Liver (tissue), 9 donors: Measurements from ENCODE around the gene TGM3. TPM values are rescaled to one million over a fixed set of nuclear protein-coding genes. Genes with fewer than 3 reads are reported as not detected.

Experiments used
- DNase-seq: peaks from one replicate; pipeline ENCODE4 v3.0.0-alpha.2; 2017; ENCODE audit warnings: low spot score
- H3K27ac ChIP-seq, 2 donors: one replicate each; pipeline ENCODE4 v1.7.0; 2013; ENCODE audit warnings: inconsistent platforms in 2 of 2, low read length in 2 of 2, control low read depth in 1 of 2, low read depth in 1 of 2, mild to moderate bottlenecking in 1 of 2
- H3K27me3 ChIP-seq, 4 donors: one replicate each; pipeline versions ENCODE4 v1.6.1 to v1.7.0; 2013; ENCODE audit warnings: low read length in 3 of 4, inconsistent platforms in 1 of 4, mild to moderate bottlenecking in 1 of 4, moderate library complexity in 1 of 4; ENCODE audit not compliant: control insufficient read depth in 4 of 4, insufficient read depth in 4 of 4
- H3K36me3 ChIP-seq, 4 donors: one replicate each; pipeline versions ENCODE4 v1.6.1 to v1.7.0; 2013; ENCODE audit warnings: low read length in 3 of 4, mild to moderate bottlenecking in 3 of 4, low read depth in 1 of 4, moderate library complexity in 1 of 4; ENCODE audit not compliant: control insufficient read depth in 4 of 4, insufficient read depth in 3 of 4
- H3K4me1 ChIP-seq, 4 donors: one replicate each; pipeline versions ENCODE4 v1.6.1 to v1.7.0; 2013; ENCODE audit warnings: low read length in 3 of 4, mild to moderate bottlenecking in 3 of 4, moderate library complexity in 1 of 4; ENCODE audit not compliant: control insufficient read depth in 4 of 4, insufficient read depth in 4 of 4
- H3K4me3 ChIP-seq, 3 donors: one replicate each; pipeline versions ENCODE4 v1.6.1 to v1.7.0; 2013; ENCODE audit warnings: low read length in 3 of 3, control low read depth in 1 of 3, low read depth in 1 of 3, mild to moderate bottlenecking in 1 of 3
- H3K9ac ChIP-seq, 2 donors: one replicate each; pipeline ENCODE4 v1.7.0; 2013; ENCODE audit warnings: low read length in 2 of 2, mild to moderate bottlenecking in 2 of 2, moderate library complexity in 2 of 2, control low read depth in 1 of 2, low read depth in 1 of 2
- H3K9me3 ChIP-seq, 4 donors: one replicate each; pipeline versions ENCODE4 v1.6.1 to v1.7.0; 2013; ENCODE audit warnings: low read length in 3 of 4; ENCODE audit not compliant: control insufficient read depth in 4 of 4
- CTCF ChIP-seq: fragments of 150-350 bp; IDR thresholded peaks from 2 replicates; pipeline ENCODE4 v1.5.1; 2017; ENCODE audit warnings: improper control_type of control experiment, low read depth, low read length; ENCODE audit not compliant: missing input control
- EGR1 ChIP-seq, 2 donors: IDR thresholded peaks; 2 replicates each; pipeline ENCODE4 v1.6.1; 2016 to 2018; ENCODE audit warnings: antibody characterized with exemption in 2 of 2, low read depth in 2 of 2
- FOXA2 ChIP-seq: IDR thresholded peaks from 2 replicates; pipeline ENCODE4 v1.6.1; 2016; ENCODE audit warnings: antibody characterized with exemption
- HNF4A ChIP-seq, 2 donors: conservative IDR thresholded peaks; 2 replicates each; pipeline ENCODE4 v1.6.1; 2016; ENCODE audit warnings: antibody characterized with exemption in 2 of 2, mild to moderate bottlenecking in 2 of 2
- HNF4G ChIP-seq: IDR thresholded peaks from 2 replicates; pipeline ENCODE4 v1.6.1; 2016; ENCODE audit warnings: antibody characterized with exemption
- JUND ChIP-seq, 2 donors: IDR thresholded peaks; 2 replicates each; pipeline ENCODE4 v1.6.1; 2016; ENCODE audit warnings: antibody characterized with exemption in 2 of 2
- MAX ChIP-seq: IDR thresholded peaks from 2 replicates; pipeline ENCODE4 v1.6.1; 2016; ENCODE audit warnings: antibody characterized with exemption
- NR2F2 ChIP-seq: IDR thresholded peaks from 2 replicates; pipeline ENCODE4 v1.6.1; 2016; ENCODE audit warnings: antibody characterized with exemption
- RAD21 ChIP-seq, 2 donors: IDR thresholded peaks; 2 replicates each; pipeline ENCODE4 v1.6.1; 2016; ENCODE audit warnings: antibody characterized with exemption in 2 of 2, mild to moderate bottlenecking in 2 of 2
- REST ChIP-seq: IDR thresholded peaks from 2 replicates; pipeline ENCODE4 v1.6.1; 2016; ENCODE audit warnings: antibody characterized with exemption, mild to moderate bottlenecking
- RXRA ChIP-seq, 2 donors: IDR thresholded peaks; 2 replicates each; pipeline ENCODE4 v1.6.1; 2017 to 2018; ENCODE audit warnings: antibody characterized with exemption in 2 of 2, mild to moderate bottlenecking in 1 of 2
- SP1 ChIP-seq: IDR thresholded peaks from 2 replicates; pipeline ENCODE4 v1.6.1; 2018; ENCODE audit warnings: antibody characterized with exemption, mild to moderate bottlenecking
- YY1 ChIP-seq: IDR thresholded peaks from 2 replicates; pipeline ENCODE4 v1.6.1; 2016; ENCODE audit warnings: antibody characterized with exemption, mild to moderate bottlenecking
- WGBS: extraction: QIAGEN DNeasy Blood & Tissue Kit; methylation state at CpG from one replicate; pipeline ENCODE4 v1.1.7; 2013; 5-methylcytosine and 5-hydroxymethylcytosine counted together
- polyA plus RNA-seq, 2 donors: library from polyadenylated mRNA; stranded (reverse) in 1 of 2; unstranded in 1 of 2; fragments of 200-250 nt in 1 of 2; fragments of >200 nt in 1 of 2; fragmentation: Nextera tagmentation in 1 of 2; extraction: Ambion mirVana in 1 of 2; gene quantifications; one replicate each; pipeline versions ENCODE4 v1.2.1 to v1.2.3, GENCODE V29; 2013 to 2015
- total RNA-seq, 2 donors: library from RNA; depleted of rRNA; stranded (reverse); fragments of >200 nt; gene quantifications; one replicate each; pipeline ENCODE4 v1.2.3, GENCODE V29; 2014
- donor health status: healthy.
- donor health status: healthy.
- donor health status: healthy.
- donor health status: healthy.
- donor health status: healthy.

The TGM3 gene
- total and polyA plus RNA-seq, 4 donors: 0.05 to 0.28 (median 0.08) TPM; not detected in 1

- DNase-seq: no peak
- Histone ChIP-seq H3K4me3 (no peak overlapping the region), H3K27me3 (no peaks in the 10 kb centered on the region), H3K36me3 (peaks cover 0 to 1% (median 0%) of the 10 kb centered on the region in 4 donors), H3K27ac (no peak overlapping the region), H3K9me3 (no peaks in the 10 kb centered on the region), H3K9ac (no peak overlapping the region), H3K4me1 (peaks cover 10 to 17% (median 14%) of the 10 kb centered on the region in 4 donors)
- 30% methylated on average over 6 of the region's 6 CpGs for WGBS
- TF ChIP-seq SP1 (peak; percentile 43), NR2F2 (no peak), CTCF (no peak), HNF4A (conservative IDR thresholded peaks at IDR 0.05) (peak; percentile 50 to 69), RXRA (IDR thresholded peaks at IDR 0.05) (peak; percentile 52 to 59), REST (no peak), RAD21 (IDR thresholded peaks at IDR 0.05) (peak; percentile 25 to 42), YY1 (no peak), FOXA2 (no peak), MAX (no peak), EGR1 (IDR thresholded peaks at IDR 0.05; ENCODE audit: low read depth in 2 of 2) (no peak), JUND (IDR thresholded peaks at IDR 0.05) (no peak)
These were observed 25.2 kb downstream of the TGM3 start for GRCh38 chr20:2320813-2321658.

- Histone ChIP-seq H3K27ac (no peak overlapping the region), H3K9ac (no peak overlapping the region), H3K4me3 (no peak overlapping the region), H3K4me1 (peaks cover 10 to 17% (median 14%) of the 10 kb centered on the region in 4 donors), H3K27me3 (no peaks in the 10 kb centered on the region), H3K36me3 (peaks cover 0 to 1% (median 0%) of the 10 kb centered on the region in 4 donors), H3K9me3 (no peaks in the 10 kb centered on the region)
- no peak for TF ChIP-seq HNF4G
- no peak for TF ChIP-seq REST
- no peak for DNase-seq
- WGBS: 98% methylated on average over 2 of the region's 2 CpGs
These were observed 27.2 kb downstream of the TGM3 start for GRCh38 chr20:2323051-2323450.
